T-helper 22 cell (primary cell): ENCODE measurements around the gene LRRC37B.
"Not testable (repeated sequence)": the region's sequence is repeated elsewhere in the genome, so short reads cannot be mapped to it uniquely, and the experiment has no call there.

Experiments
- DNase-seq: peaks from one replicate; pipeline ENCODE4 v3.0.0-alpha.2; 2020; ENCODE audit warnings: low read depth

LRRC37B gene

GRCh38 chr17:32099686-32100085 is 92.5 kb downstream of the LRRC37B start:
- no peak for DNase-seq

GRCh38 chr17:32100323-32100722 is 93.1 kb downstream of the LRRC37B start:
- not testable (repeated sequence) for DNase-seq

- DNase-seq, result no peak
Measured at GRCh38 chr17:32100971-32101631, 93.9 kb downstream of the LRRC37B start.

DNA sequence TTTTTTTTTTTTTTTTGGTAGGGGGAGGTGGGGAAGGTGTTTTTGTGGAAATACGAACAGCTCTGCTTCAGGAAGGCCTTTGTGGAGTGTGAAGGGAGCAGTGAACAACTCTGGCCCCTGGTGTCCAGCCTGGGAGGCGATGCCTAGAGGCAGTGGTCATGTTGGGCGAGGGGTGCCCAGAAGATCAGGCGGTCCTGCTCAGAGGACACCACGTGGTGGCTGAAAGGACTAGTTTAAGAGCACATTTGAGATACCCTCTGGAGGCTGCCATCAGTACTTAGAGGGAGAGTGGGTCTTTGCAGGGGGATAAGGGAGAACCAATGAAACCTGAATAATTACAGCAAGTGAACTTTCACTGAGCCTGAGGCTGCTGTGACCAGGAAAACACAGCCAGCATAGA is 95.0 kb downstream of the LRRC37B start:
- DNase-seq, result no peak

DNA sequence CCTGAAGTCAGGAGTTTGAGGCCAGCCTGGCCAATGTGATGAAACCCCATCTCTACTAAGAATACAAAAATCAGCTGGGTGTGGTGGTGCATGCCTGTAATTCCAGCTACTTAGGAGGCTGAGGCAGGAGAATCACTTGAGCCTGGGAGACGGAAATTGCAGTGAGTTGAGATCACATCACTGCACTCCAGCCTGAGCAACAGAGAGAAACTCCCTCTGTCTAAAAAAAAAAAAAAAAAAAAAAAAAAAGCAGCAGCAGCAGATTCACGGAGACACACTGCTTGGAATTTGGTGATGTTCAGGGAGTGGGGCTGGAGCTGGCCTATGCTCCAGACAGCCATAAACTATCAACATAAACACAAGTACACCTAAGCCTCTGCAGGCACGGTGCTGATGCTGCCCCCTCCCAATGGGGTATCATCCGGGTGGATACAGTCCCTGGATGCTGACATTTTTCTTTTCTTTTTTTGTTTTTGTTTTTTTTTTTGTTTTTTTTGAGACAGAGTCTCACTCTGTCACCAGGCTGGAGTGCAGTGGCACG is 95.5 kb downstream of the LRRC37B start:
- DNase-seq, result no peak
